NCI-H226 (cell line): ENCODE measurements around the gene PTBP1.
A peak's percentile ranks its signal among the peaks of the same experiment; 100 is the strongest.
"Not testable (repeated sequence)": the region's sequence is repeated elsewhere in the genome, so short reads cannot be mapped to it uniquely, and the experiment has no call there.

Experiments used
- DNase-seq: peaks from one replicate; pipeline ENCODE4 v3.0.0-alpha.2; 2015

PTBP1 gene

DNA sequence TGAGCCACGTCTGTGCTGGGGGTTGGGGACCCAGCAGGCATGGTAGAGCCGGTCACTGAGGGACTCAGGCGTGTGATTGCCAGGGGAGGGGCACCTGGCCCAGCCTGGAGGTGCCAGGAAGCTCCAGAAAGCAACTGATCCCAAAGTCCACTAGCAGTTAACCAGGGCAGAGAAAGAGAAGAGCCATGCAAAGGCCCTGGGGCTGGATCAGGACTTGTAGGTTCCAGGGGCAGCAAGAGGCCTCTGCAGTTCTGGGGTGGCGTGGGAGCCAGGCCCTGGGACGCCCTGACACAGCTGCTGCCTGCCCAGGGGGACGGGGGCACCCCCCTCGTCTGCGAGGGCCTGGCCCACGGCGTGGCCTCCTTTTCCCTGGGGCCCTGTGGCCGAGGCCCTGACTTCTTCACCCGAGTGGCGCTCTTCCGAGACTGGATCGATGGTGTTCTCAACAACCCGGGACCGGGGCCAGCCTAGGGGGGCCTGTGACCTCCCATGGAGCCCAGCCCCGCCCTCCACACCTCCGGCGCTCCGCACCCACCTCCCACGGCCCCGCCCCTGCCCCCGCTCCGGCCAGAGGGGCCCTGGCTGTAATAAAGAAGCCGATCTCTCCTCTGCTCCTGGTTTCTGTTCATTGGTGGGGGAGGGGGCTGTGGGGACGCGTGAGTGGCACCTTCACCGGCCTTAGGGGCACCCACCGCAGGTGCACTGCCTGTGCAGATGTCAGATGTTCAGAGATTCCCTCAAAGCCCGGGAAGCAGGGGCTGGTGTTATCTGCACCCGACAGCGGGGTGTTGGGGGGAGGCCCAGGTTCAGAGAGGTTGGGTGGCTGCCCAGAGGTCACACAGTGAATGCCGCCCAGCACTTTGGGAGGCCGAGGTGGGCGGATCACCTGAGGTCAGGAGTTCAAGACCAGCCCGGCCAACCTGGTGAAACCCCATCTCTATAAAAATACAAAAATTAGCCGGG lies 34.4 kb downstream of the PTBP1 start:
- no peak for DNase-seq

DNA sequence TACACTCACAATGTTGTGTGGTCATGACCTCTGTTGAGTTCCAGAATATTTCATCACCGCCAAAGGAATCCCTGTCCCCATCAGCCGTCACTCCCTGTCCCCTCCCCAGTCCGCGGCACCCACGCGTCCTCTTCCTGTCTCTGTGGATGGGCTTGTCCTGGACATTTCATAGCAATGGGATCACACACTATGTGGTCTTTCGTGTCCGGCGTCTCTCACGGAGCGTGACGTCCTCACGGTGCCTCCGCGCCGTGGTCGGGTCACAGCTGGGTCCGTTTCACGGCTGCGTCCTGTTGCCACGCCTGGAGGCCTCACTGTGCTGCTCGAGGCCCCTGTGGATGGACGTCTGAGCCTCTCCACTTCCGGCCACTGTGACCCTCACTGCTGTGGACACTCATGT lies 37.0 kb downstream of the PTBP1 start:
- no peak for DNase-seq

DNA sequence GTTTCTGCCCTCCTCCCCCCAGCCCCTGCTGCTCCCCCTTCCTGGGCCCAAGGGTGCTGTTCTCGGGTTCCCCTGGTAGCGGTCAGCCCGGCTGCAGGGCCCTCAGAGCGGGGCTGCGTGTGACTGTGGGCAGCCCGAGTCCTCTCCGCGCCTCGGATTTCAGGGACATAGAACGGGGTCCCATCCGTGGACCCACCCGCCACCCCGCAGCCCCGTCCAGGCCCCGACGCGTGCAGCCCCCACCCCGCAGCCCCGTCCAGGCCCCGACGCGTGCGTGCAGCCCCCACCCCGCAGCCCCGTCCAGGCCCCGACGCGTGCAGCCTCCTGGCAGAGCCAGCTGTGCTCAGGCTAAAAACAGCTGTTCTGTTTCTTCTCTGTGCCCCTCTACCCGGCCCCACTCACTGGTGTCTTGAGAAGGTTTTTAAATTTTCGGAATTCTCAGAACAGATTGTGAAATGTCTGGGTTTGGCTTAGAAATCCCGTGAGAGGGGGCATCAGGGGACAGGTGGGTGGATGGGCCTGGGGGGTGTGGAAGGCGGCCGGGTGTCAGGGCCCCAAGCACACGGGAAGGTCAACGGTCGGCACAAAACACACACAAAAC lies 38.1 kb downstream of the PTBP1 start:
- DNase-seq = no peak

DNA sequence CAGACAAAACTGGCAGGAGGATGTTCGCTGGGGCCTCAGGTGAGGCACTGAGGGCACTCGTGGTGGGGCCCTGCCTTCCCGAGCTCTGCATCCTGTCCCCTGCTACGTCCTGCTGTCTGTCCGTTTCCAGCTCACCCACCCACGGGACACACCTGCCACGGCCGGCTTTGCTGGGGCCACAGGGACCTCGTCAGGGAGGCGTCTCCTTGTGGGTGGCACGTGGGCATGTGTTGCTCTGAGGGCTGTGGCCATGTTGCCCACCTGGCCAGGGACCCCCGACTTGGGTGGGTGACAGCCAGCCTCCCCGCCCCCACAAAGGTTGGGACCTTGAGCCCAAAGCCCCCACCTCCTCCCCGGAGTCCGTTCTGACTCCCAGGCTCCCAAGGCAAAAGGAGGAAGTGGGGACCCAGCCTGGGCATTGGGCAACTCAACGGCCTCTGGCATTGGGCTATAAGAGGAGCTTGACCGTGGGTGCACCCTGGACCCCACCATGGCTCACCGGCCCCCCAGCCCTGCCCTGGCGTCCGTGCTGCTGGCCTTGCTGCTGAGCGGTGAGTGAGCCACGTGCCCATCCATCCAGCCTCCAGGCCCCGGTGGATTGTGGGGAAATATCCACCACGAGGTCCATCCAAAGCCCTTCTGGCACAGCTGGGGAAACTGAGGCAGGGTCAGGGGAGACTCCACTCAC lies 43.4 kb downstream of the PTBP1 start, which contains the start of gene PRTN3:
Gene PRTN3, plus strand, starts transcription at position 481 of the 688 bp plus-strand sequence. Its CDS starts 10 bp downstream, at position 491.
- no peak for DNase-seq

DNA sequence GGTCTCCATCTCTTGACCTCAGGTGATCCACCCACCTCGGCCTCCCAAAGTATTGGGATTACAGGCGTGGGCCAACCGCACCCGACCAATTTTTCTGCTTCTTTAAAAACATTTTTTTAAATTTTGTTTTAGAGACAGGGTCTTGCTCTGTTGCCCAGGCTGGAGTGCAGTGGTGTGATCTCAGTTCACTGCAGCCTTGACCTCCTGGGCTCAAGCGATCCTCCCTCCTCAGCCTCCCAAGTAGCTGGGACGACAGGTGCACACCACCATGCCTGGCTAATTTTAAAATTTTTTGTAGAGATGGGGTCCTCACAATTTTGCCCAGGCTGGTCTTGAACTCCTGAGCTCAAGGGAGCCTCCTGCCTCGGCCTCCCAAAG lies 45.5 kb downstream of the PTBP1 start:
- DNase-seq = not testable (repeated sequence)

DNA sequence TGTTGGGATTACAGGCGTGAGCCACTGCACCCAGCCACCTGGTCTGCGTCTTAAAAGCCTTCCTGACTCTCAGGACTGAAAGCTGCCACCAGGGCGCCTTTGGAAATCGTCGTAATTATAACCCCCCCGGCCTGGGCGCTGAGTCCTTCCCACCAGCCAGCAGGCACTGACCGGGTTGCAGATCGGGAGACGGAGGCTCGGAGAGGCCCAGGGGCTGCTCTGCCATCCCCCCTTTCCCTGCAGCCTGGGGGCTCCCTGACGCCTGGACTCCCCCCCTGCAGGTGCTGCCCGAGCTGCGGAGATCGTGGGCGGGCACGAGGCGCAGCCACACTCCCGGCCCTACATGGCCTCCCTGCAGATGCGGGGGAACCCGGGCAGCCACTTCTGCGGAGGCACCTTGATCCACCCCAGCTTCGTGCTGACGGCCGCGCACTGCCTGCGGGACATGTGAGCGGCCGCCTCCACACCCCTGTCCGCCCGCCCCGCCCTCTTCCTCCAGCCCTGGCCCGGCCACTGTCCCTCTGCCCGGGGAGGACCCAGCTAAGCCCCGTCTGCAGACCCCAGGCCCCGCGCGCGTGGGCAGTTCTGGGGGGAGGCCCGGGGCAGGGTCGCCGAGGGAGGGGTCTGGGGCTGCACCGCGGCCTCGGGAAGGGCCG lies 46.1 kb downstream of the PTBP1 start:
- DNase-seq = no peak

DNA sequence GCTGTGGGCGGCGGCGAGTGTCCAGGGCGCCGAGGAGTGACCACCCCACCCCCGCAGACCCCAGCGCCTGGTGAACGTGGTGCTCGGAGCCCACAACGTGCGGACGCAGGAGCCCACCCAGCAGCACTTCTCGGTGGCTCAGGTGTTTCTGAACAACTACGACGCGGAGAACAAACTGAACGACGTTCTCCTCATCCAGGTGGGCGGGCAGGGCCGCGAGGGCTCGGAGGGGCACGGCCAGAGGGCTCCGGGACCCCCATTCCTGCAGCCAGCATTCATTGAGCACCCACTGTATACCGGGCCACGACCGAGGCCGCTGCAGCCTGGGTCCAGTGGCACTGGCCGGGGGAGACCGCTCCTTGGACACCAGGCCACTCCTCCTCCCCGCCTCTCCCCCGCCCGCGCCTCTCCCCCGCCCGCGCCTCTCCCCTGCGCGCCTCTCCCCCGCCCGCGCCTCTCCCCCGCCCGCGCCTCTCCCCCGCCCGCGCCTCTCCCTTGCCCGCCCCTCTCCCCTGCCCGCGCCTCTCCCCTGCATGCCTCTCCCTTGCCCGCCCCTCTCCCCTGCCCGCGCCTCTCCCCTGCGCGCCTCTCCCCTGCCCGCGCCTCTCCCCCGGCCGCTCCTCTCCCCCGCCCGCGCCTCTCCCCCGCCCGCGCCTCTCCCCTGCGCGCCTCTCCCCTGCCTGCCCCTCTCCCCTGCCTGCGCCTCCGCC lies 46.7 kb downstream of the PTBP1 start:
- no peak for DNase-seq

DNA sequence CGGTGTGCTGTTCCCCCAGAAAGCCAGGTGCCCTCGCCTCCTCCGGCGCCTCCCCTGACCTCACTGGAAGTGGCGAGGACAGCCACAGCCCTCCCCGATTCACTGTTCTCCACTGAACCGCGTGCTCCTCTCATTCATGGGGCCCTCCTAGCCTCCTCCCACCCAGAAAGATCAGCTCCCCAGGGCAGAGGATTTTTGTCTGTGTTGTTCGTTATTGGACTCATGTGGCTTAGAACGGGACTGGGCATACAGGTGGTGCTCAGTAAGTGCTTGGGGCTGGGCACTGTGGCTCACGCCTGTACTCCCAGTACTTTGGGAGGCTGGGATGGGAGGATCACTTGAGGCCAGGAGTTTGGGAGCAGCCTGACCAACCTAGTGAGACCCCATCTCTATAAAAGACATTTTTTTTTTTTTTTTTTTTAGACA lies 47.3 kb downstream of the PTBP1 start:
- no peak for DNase-seq

DNA sequence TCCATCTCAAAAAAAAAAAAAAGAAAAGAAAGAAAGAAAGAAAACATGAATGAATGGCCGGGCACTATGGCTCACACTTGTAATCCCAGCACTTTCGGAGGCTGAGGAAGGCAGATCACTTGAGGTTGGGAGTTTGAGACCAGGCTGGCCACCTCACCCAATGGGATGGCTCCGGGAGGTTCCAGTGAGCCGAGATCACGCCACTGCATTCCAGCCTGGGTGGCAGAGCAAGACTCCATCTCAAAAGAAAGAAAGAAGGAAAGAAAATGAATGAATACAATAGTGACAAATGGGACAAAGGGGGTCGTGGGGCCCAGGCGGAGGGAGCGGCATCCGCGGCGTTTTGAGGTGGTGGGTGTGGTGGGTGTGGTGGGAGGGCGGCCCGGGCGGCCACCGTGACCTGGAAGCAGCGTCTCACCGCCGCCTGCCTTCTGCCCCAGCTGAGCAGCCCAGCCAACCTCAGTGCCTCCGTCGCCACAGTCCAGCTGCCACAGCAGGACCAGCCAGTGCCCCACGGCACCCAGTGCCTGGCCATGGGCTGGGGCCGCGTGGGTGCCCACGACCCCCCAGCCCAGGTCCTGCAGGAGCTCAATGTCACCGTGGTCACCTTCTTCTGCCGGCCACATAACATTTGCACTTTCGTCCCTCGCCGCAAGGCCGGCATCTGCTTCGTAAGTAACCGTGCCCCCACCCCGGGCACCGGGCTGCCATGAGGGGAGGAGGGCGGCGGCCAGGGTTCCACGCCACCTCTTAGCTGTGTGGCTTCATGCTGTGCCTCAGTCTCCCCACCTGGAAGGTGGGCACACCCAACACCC lies 48.7 kb downstream of the PTBP1 start:
- no peak for DNase-seq

DNA sequence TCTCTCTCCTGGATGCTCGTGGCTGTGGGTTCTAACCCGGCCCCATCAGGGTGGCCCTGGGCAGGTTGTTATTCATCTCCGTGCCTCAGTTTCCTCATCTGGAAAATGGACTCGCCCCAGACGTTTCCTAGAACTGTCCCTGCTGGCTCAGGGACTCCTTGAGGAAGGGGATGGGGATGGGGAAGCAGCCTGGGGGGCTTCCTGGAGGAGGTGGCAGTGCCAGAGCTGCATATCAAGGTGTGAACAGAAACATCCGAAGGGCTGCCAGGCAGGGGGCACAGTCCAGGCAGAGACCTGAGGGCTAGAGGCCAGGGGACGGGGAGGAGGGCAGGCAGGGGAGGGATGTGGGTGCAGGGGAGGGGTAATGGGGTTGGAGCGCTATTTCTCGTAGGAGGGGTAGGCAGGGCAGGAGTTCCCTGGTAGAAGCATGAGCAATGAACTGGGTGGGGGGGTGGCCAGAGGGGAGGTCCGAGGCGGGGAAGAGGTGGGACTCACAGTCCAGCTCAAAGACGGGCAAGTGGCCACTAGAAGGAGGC lies 51.2 kb downstream of the PTBP1 start:
- DNase-seq = no peak

DNA sequence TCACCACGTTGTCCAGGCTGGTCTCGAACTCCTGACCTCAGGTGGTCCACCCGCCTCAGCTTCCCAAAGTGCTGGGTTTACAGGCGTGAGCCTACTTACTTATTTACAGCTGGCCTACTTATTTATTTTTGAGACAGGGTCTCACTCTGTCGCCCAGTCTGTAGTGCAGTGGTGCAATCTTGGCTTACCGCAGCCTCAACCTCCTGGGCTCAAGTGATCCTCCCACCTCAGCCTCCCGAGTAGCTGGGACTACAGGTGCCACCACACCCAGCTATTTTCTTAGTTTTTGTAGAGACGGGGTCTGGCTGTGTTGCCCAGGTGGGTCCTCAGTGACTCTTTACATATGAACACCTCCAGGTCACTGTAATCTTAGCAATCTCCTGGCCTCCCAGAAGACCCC lies 51.9 kb downstream of the PTBP1 start:
- DNase-seq = not testable (repeated sequence)

DNA sequence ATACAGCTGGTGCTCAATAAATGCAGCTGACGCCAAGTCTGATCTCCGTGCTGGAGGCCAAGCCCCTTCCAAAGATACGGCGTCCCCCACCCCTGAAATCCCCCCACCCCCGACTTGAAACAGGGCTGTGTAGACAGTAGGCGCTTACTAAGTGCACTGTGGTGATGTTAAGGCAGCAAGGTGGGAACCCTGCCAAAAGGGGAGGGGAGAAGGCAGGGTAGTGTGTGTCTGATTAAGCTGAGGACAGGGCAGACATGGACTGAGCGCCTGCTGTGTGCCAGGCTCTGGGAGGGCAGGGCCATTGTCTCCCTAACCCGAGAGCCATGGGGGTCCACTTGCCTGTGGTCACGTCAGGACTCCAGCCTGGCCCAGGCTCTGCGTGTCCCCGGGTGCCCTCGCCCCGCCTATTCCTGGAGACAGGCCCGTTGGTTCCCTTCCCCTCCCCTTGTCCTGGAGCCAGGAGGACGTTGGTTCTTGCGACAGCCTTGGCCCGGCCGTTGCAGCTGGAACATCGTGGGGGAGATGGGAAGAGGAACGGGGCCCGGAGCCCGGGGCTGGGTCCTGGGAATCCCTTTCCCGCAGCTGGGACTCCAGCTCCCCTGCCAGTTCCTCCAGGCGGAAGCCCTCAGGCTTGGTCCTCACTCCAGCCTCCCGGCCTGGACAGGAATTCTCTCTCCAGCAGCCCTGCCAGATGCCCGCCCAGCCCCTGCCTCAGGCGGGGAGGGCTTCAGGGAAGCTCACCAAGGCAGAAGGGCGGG lies 53.1 kb downstream of the PTBP1 start:
- DNase-seq = peak; percentile 73

DNA sequence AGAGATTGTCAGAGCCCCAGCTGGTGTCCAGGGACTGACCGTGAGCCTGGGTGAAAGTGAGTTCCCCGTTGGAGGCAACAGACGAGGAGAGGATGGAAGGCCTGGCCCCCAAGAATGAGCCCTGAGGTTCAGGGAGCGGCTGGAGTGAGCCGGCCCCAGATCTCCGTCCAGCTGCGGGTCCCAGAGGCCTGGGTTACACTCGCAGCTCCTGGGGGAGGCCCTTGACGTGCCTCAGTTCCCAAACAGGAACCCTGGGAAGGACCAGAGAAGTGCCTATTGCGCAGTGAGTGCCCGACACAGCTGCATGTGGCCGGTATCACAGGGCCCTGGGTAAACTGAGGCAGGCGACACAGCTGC lies 53.7 kb downstream of the PTBP1 start:
- no peak for DNase-seq

DNA sequence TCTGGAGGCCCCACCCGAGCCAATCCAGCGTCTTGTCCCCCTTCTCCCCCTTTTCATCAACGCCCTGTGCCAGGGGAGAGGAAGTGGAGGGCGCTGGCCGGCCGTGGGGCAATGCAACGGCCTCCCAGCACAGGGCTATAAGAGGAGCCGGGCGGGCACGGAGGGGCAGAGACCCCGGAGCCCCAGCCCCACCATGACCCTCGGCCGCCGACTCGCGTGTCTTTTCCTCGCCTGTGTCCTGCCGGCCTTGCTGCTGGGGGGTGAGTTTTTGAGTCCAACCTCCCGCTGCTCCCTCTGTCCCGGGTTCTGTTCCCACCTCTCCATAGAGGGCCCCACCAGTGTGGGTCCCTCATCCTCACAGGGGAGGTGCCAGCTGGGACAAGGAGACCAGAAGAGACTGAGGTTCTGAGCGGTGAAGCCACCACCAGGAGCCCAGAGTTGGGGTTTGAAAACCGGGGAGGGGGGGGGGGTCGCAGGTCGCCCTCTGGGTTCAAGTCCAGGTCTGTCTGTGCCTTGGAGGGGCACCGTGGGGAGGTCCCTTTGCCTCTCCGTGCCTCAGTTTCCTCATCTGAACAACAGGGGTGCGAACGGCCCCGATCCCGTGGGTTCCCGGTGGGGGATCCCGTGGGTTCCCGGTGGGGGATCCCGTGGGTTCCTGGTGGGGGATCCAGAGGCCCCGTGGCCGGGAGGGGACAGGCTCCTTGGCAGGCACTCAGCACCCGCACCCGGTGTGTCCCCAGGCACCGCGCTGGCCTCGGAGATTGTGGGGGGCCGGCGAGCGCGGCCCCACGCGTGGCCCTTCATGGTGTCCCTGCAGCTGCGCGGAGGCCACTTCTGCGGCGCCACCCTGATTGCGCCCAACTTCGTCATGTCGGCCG lies 55.1 kb downstream of the PTBP1 start, which contains the start of gene ELANE:
Gene ELANE, plus strand, starts transcription at position 168 of the 878 bp plus-strand sequence. Its CDS starts 26 bp downstream, at position 194.
- DNase-seq = no peak

DNA sequence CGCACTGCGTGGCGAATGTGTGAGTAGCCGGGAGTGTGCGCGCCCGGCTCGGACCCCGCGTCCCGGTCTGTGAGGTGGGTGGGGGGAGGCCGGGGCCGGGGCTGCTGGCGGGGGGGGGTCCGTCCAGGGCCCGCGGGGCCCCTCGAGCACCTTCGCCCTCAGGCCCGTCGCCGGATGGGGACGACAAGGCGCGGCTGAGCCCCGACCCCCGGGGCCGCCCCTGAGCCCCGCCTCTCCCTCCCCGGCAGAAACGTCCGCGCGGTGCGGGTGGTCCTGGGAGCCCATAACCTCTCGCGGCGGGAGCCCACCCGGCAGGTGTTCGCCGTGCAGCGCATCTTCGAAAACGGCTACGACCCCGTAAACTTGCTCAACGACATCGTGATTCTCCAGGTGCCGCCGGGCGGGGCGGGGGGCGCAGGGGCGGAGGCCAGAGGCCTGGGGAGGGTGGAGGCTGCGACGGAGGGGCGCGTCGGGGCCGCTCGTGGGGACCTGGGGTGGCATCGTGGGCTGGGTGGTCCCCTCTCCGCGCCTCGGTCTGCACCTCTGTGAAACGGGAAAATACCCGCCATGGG lies 55.8 kb downstream of the PTBP1 start:
- DNase-seq = no peak

DNA sequence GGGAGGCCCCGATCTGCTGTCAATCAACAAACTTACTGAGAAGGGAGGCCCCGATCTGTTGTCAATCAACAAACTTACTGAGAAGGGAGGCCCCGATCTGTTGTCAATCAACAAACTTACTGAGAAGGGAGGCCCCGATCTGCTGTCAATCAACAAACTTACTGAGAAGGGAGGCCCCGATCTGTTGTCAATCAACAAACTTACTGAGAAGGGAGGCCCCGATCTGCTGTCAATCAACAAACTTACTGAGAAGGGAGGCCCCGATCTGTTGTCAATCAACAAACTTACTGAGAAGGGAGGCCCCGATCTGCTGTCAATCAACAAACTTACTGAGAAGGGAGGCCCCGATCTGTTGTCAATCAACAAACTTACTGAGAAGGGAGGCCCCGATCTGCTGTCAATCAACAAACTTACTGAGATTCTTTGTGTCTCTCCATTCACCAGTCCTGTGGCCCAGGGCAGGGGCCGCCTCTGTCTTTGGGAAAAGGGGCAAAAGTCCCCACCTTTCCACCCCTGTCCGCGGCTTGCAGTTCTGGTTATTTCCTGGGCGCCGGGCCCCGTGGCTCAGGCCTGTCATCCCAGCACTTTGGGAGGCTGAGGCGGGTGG lies 56.5 kb downstream of the PTBP1 start:
- DNase-seq = not testable (repeated sequence)

DNA sequence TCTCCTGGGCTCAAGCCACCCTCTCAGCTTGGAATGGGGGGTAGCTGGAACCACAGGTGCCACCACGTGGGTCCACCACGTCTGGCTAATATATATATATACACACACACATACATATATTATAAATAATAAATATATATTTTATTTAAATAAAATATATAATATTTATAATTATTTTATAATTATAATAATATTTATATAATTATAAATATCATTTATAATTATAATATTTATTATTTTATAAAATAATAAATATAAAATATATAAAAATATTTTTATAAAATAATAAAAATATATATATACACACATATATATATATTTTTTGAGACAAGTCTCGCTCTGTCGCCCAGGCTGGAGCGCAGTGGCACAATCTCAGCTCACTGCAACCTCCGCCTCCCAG lies 57.3 kb downstream of the PTBP1 start:
- DNase-seq = no peak

DNA sequence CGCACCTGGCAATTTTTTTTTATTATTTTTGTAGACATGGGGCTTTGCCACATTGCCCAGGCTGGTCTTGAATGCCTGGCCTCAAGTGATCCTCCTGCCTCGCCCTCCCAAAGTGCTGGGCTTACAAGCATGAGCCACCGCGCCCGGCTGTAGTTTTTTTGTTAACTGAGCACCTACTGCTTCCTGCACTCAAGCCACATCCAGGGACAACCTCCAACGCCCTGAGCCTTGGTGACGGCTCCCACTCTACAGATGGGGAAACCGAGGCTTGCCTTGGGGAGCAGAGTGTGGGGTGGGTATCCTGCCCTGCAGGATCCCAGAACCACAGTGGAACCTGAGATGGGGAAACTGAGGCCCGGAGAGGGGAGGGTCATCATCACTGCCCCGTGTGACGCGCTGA lies 57.9 kb downstream of the PTBP1 start:
- no peak for DNase-seq
